ENCODE data around the gene SIRT5. TPM values are rescaled to one million over a fixed set of nuclear protein-coding genes. Genes with fewer than 3 reads are reported as not detected.
A peak's percentile ranks its signal among the peaks of the same experiment; 100 is the strongest.

The SIRT5 gene
- total RNA-seq, 3 donors from 2014 or later: 10.2 to 20.6 (median 14.5) TPM

- intact Hi-C loops (cut with DNase I; ENCODE audit: low total_unique reads): no loop called here
- Histone ChIP-seq H3K4me1 (no peaks in the 10 kb centered on the region), H3K36me3 (no peaks in the 10 kb centered on the region), H3K27ac (peak overlapping the region in 1 of 2 donors; percentile 2), H3K27me3 (no peaks in the 10 kb centered on the region), H3K4me3 (no peak overlapping the region), H3K9me3 (no peaks in the 10 kb centered on the region)
- TF ChIP-seq POLR2A (IDR thresholded peaks at IDR 0.05) (no peak), POLR2AphosphoS5 (IDR thresholded peaks at IDR 0.05) (no peak), CTCF (IDR thresholded peaks at IDR 0.05) (no peak)
- DNase-seq (ENCODE audit: low spot score in 2 of 2): no peak
These were observed 66.9 kb downstream of the SIRT5 start for GRCh38 chr6:13641315-13641714.

GRCh38 chr6:13643125-13643524 is 68.7 kb downstream of the SIRT5 start:
- H3K36me3 ChIP-seq: no peaks in the 10 kb centered on the region

GRCh38 chr6:13648850-13649249 is 74.4 kb downstream of the SIRT5 start:
- Histone ChIP-seq H3K9me3 (no peaks in the 10 kb centered on the region), H3K4me1 (no peaks in the 10 kb centered on the region), H3K27ac (no peak overlapping the region), H3K27me3 (no peaks in the 10 kb centered on the region), H3K4me3 (no peak overlapping the region), H3K36me3 (no peaks in the 10 kb centered on the region)
- DNase-seq (ENCODE audit: low spot score in 2 of 2): no peak
- TF ChIP-seq POLR2A (IDR thresholded peaks at IDR 0.05) (no peak), POLR2AphosphoS5 (IDR thresholded peaks at IDR 0.05) (no peak)
- intact Hi-C loops (cut with DNase I; ENCODE audit: low total_unique reads): no loop called here

More at GRCh38 chr6:13643125-13643524, 68.7 kb downstream of the SIRT5 start:
- DNase-seq (ENCODE audit: low spot score in 2 of 2): no peak
- no peaks in the 10 kb centered on the region for H3K9me3 ChIP-seq
- TF ChIP-seq POLR2A (IDR thresholded peaks at IDR 0.05) (no peak), POLR2AphosphoS5 (IDR thresholded peaks at IDR 0.05) (no peak), CTCF (IDR thresholded peaks at IDR 0.05) (no peak)
- H3K4me3 ChIP-seq: no peak overlapping the region
- H3K4me1 ChIP-seq: no peaks in the 10 kb centered on the region
- H3K27ac ChIP-seq: no peak overlapping the region
- H3K27me3 ChIP-seq: no peaks in the 10 kb centered on the region
- intact Hi-C loops (cut with DNase I; ENCODE audit: low total_unique reads): no loop called here

- no peak for TF ChIP-seq POLR2A (IDR thresholded peaks at IDR 0.05)
- no peak for TF ChIP-seq CTCF (IDR thresholded peaks at IDR 0.05)
- TF ChIP-seq POLR2AphosphoS5 (IDR thresholded peaks at IDR 0.05): no peak
- no peak overlapping the region for H3K4me3 ChIP-seq
- H3K4me1 ChIP-seq: no peaks in the 10 kb centered on the region
- no peaks in the 10 kb centered on the region for H3K27me3 ChIP-seq
- no peaks in the 10 kb centered on the region for H3K36me3 ChIP-seq
- H3K9me3 ChIP-seq: no peaks in the 10 kb centered on the region
- intact Hi-C loops (cut with DNase I; ENCODE audit: low total_unique reads): no loop called here
- no peak for DNase-seq (ENCODE audit: low spot score in 2 of 2)
- H3K27ac ChIP-seq: no peak overlapping the region
These were observed 75.0 kb downstream of the SIRT5 start for GRCh38 chr6:13649393-13649792.

GRCh38 chr6:13653296-13653695 is 78.9 kb downstream of the SIRT5 start:
- H3K4me1 ChIP-seq: no peaks in the 10 kb centered on the region
- H3K36me3 ChIP-seq: no peaks in the 10 kb centered on the region
- H3K27ac ChIP-seq: no peak overlapping the region
- intact Hi-C loops (cut with DNase I; ENCODE audit: low total_unique reads): no loop called here
- no peaks in the 10 kb centered on the region for H3K27me3 ChIP-seq
- no peak for DNase-seq (ENCODE audit: low spot score in 2 of 2)
- no peaks in the 10 kb centered on the region for H3K9me3 ChIP-seq
- H3K4me3 ChIP-seq: no peak overlapping the region
- TF ChIP-seq CTCF (IDR thresholded peaks at IDR 0.05) (no peak), POLR2A (IDR thresholded peaks at IDR 0.05) (no peak)

GRCh38 chr6:13654496-13654895 is 80.1 kb downstream of the SIRT5 start:
- H3K27ac ChIP-seq: no peak overlapping the region
- TF ChIP-seq POLR2AphosphoS5 (IDR thresholded peaks at IDR 0.05) (no peak), POLR2A (IDR thresholded peaks at IDR 0.05) (no peak), CTCF (IDR thresholded peaks at IDR 0.05) (no peak)
- DNase-seq (ENCODE audit: low spot score in 2 of 2): no peak
- no peaks in the 10 kb centered on the region for H3K27me3 ChIP-seq
- H3K4me3 ChIP-seq: no peak overlapping the region
- H3K4me1 ChIP-seq: no peaks in the 10 kb centered on the region
- intact Hi-C loops (cut with DNase I; ENCODE audit: low total_unique reads): no loop called here
- no peaks in the 10 kb centered on the region for H3K36me3 ChIP-seq
- no peaks in the 10 kb centered on the region for H3K9me3 ChIP-seq
